Ammon's horn (tissue), 1 donor: ENCODE data around the gene UBR2.
A peak's percentile ranks its signal among the peaks of the same experiment; 100 is the strongest.

Experiments
- DNase-seq: peaks from one replicate; pipeline ENCODE4 v3.0.0-alpha.2; 2016; ENCODE audit warnings: low spot score

UBR2 gene

DNA sequence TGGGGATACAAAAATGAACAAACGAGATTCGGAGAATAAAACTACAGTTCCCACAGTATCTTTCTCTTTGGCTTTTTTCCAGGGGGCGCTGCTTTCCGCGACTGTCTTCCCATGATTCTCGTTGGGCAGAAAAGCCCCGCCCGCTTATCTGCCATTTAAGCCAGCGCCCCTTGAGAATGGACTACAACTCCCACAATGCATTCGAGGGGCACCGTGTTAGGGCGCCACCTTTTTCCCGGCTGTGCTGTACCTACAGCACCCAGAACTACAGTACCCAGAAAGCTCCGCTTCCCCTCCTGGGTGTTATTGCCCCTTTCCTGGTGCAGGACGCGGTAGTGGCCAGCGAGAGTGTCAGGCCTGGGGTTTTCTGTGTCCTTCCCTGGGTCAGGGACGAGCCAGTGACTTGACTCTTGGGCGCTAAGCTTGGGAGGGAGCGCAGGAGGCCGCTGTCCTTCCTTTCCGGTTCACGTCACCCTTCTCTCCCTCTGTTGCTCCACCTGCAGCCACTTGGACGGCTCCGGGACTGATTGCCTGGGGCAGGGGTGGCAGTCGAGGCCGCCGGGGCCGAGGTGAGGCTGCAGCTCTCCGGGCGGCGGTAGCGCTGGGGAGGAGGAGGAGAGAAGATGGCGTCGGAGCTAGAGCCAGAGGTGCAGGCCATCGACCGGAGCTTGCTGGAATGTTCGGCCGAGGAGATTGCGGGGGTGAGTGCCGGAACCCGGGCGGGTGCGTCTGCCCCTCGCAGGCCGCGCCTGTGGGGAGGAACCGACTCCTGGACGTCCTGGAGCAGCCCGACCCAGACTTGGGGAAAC lies at the start of gene UBR2:
UBR2 (plus strand) TSS at position 333 of the 809 bp plus-strand sequence; CDS start at position 624, 291 bp downstream.
- DNase-seq, result peak; percentile 99

DNA sequence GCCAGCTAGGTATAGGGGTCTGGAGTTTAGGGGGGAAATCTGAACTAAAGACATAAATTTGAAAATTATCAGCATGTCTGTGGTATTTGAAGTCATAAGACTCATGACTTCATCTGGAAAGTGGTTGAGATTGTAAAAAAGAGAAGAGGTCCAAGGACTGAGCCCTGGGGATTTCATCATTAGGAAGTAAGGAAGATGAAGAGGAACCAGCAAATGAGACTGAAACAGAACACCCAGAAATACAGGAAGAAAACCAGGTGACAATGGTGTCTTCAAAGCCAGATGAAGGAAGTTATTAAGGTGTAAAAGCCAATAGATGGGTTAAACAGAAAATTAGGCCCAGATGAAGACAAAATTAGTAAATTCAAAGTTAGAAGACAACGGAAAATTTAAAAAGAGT lies 49.1 kb upstream of the UBR2 start:
- DNase-seq, result peak; percentile 22

GRCh38 chr6:42519779-42520178 lies 44.0 kb upstream of the UBR2 start:
- no peak for DNase-seq

DNA sequence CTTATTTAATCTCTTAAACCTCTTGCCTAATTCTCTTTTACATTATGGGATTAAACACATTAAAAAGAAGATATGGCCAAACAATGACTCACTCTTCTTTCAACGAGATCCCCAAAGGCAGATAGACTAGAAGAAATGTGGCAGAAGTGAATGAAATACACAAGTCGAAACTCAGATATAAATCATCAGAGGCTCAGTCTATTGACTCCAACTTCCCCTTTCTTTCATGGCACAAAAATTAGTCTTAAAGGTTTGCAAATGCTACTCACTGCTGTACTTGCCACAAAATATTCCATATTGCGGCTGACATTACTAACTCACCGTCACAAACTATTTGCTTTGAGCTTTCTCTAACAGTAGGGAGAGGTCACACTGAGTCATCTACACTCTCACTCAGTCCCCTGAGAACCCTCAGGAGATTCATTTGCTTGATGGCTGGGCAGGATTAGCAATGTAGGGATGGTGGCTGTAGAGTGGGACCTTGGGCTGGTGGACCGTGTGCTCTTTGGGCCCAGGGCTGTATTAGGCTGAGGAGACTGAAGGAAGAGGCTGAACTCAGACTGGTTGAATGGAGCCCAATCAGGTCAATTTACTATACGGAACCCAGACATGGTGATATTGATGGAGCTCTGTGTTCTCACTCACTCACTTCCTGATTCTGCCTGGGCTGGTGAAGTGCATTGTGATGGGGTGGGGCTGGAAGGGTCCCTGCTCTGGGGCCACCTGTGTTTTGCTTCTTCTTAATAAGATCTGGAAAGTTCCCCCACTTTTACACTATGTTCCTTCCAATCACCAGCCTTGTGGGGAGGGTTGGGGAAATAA lies 42.8 kb upstream of the UBR2 start:
- no peak for DNase-seq

DNA sequence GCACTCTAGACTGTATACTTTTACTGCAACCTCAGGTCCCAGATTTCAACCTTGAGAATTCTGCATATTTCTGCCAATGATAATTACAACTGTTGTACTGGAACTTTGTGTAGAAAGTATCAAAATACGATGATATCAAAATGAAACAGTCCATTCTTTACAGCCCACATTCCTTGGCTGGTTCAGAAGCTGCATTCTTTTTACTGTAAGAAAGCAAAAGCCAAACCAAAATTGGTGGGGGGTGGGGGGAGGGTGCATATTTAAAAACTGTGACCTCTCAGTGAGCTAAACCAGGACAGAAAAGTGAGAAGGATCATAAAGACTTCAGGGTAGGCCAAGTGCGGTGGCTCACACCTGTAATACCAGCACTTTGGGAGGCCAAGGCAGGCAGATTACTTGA lies 41.8 kb upstream of the UBR2 start:
- no peak for DNase-seq

GRCh38 chr6:42522942-42523814 lies 40.7 kb upstream of the UBR2 start:
- no peak for DNase-seq

DNA sequence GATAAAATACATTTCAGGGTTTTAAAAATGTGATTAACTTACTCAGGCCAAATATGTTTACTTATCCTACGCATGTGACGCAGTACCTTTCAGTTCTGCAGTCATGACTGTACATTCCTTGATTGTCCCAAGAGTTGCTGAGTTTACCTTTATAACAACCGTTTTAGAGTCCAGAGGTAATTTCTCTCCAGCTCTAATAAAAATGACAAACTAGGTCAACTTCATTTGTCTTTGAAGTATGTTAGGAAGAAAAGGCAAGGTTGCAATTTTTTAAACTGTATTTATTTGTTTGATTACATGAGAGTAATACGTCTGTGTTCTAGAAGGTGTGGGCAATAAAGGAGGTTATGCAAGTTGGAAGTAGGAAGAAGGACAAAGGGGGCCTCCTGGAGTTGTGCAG lies 38.6 kb upstream of the UBR2 start:
- no peak for DNase-seq

- no peak for DNase-seq
These were observed 37.2 kb upstream of the UBR2 start for GRCh38 chr6:42526616-42527015.

DNA sequence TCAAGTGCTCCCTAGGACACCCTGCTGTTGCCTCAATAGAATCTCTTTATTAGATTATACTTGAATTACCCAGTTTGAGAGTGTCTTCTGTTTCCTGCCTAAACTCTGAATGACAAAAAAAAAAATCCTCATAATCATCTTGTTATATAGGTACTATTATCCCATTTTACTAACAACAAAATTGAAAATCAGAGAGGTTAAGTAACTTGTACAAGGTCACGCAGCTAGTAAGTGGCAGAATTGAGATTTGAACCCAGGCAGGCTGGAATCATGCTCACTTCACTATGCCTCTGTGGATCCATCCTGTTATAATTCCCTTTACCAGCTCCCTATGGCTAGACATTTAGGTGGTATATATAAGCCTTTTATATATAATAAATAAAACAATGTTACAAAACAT lies 36.6 kb upstream of the UBR2 start:
- no peak for DNase-seq

- no peak for DNase-seq
These were observed 33.5 kb upstream of the UBR2 start for GRCh38 chr6:42530296-42530695.

GRCh38 chr6:42530751-42531150 lies 33.1 kb upstream of the UBR2 start:
- no peak for DNase-seq

GRCh38 chr6:42532038-42532669 lies 31.7 kb upstream of the UBR2 start:
- peak; percentile 64 for DNase-seq

- no peak for DNase-seq
These were observed 30.0 kb upstream of the UBR2 start for GRCh38 chr6:42533794-42534193.

- DNase-seq, result no peak
These were observed 26.3 kb upstream of the UBR2 start for GRCh38 chr6:42537536-42537935.

DNA sequence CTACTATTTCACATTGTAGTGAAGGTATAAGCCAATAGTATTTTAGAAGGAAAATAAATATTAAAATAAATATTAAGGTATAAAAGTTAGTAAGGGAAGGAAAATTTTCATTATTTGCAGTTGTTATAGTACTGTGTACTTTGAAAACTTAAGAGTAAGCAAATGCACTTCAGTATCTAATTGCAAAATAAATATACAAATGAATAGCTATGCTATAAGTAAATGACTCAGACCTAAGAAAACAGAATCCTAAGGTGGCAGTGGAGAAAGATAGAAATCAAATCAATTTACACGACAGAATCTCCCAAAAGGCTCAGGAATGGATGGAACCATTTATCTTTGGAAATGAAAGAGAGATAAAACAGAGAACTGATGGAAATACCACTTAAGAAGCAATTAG lies 24.7 kb upstream of the UBR2 start:
- DNase-seq, result no peak

- no peak for DNase-seq
These were observed 18.5 kb upstream of the UBR2 start for GRCh38 chr6:42545226-42545773.

GRCh38 chr6:42547407-42548329 lies 16.2 kb upstream of the UBR2 start:
- peak; percentile 95 for DNase-seq

DNA sequence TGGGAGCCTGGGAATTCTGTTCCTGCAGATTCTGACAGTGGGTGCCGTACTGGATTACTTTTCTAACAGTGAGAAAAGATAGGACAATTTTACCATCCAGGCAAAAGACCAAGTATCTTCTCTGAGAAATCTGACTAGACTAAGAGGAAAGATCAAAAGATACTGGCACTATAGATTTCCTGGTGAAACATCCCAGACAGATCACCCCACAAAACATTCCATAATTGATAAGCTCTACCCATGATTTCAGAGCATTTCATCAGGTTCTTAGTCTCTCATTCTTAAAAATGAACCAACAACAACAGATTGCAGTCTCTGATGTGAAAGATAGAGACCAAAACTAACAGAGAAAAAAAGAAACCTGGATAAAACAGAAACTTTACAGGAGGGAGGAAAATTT lies 13.6 kb upstream of the UBR2 start:
- no peak for DNase-seq

- DNase-seq, result no peak
These were observed 12.6 kb upstream of the UBR2 start for GRCh38 chr6:42551217-42551616.

GRCh38 chr6:42552380-42552779 lies 11.4 kb upstream of the UBR2 start:
- DNase-seq, result no peak
